ENCODE data around the gene CLCN7. TPM values are rescaled to one million over a fixed set of nuclear protein-coding genes. Genes with fewer than 3 reads are reported as not detected.
A peak's percentile ranks its signal among the peaks of the same experiment; 100 is the strongest.

The CLCN7 gene
- total and polyA plus RNA-seq, 8 donors: 31.0 to 91.2 (median 36.2) TPM

GRCh38 chr16:1427473-1428461 is 47.1 kb downstream of the CLCN7 start:
- H3K4me1 ChIP-seq: no peaks in the 10 kb centered on the region
- 83 to 87% methylated on average over 49 to 53 of the region's 53 CpGs for WGBS, 2 donors
- no peak for FAIRE-seq
- H3K27ac ChIP-seq: no peak overlapping the region
- no peaks in the 10 kb centered on the region for H3K36me3 ChIP-seq
- no peaks in the 10 kb centered on the region for H3K9me3 ChIP-seq
- intact Hi-C loops (cut with DNase I): no loop called here
- peak in 2 of 6 donors; percentile 52 to 61 for DNase-seq
- no peak for TF ChIP-seq CTCF (IDR thresholded peaks at IDR 0.05)
- no peak overlapping the region for H3K4me3 ChIP-seq
- ATAC-seq: no peak
- H3K27me3 ChIP-seq: no peaks in the 10 kb centered on the region

DNA sequence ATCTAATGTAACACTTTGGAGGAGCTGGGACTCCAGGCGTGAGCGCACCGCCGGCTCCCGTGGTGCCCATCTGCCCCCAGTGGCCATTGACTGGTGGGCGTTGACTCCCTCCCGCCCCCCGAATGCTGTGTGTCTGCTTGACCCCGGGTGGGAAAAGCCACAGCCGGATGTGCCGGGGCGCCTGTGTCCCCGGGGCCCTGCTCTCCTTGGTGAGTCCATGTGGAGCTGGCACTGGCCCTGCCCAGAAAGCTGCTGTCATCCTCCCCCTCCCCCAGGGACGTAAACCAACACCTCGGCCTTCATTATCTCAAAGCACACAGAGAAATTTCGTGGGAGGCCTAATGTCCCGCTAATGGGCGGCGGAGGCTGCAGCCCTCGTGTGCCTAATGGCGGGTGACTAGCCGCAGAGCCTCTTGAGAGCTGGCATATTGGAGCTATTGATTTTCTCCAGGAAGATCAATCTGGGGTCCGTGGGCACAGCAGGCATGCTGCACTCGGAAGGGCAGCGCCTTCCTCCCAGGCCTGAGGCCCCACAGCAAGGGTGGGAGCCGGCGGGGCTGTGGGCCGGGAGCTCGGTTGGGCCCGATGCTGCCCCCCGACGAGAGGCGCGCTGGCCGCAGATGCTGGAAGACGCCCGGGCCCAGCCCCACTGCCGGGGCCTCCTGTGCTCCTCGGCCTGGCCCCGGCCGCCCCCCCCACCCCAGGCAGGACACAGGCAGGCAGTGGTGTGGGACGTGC is 47.9 kb downstream of the CLCN7 start:
- WGBS, 2 donors: 60 to 63% methylated on average over 42 of the region's 42 CpGs
- Histone ChIP-seq H3K4me3 (no peak overlapping the region), H3K9me3 (no peaks in the 10 kb centered on the region), H3K4me1 (no peaks in the 10 kb centered on the region), H3K36me3 (no peaks in the 10 kb centered on the region), H3K27me3 (no peaks in the 10 kb centered on the region), H3K27ac (no peak overlapping the region)
- TF ChIP-seq CTCF (IDR thresholded peaks at IDR 0.05): no peak
- FAIRE-seq (no peak), DNase-seq (peak in 1 of 6 donors; percentile 62), ATAC-seq (no peak)
- intact Hi-C loops (cut with DNase I): no loop called here

GRCh38 chr16:1425616-1426370 is 49.0 kb downstream of the CLCN7 start:
- no peak overlapping the region for H3K27ac ChIP-seq
- no peaks in the 10 kb centered on the region for H3K36me3 ChIP-seq
- FAIRE-seq (no peak), DNase-seq (peak in 2 of 6 donors; percentile 24 to 61), ATAC-seq (no peak)
- no peak overlapping the region for H3K4me3 ChIP-seq
- H3K27me3 ChIP-seq: no peaks in the 10 kb centered on the region
- no peaks in the 10 kb centered on the region for H3K9me3 ChIP-seq
- intact Hi-C loops (cut with DNase I): no loop called here
- no peaks in the 10 kb centered on the region for H3K4me1 ChIP-seq
- 81 to 84% methylated on average over 16 of the region's 16 CpGs for WGBS, 2 donors
- TF ChIP-seq CTCF (IDR thresholded peaks at IDR 0.05): no peak

GRCh38 chr16:1424028-1424427 is 50.8 kb downstream of the CLCN7 start:
- FAIRE-seq: no peak
- no peaks in the 10 kb centered on the region for H3K36me3 ChIP-seq
- no peak overlapping the region for H3K4me3 ChIP-seq
- 91% methylated on average over 12 of the region's 12 CpGs for WGBS, 2 donors
- no peak overlapping the region for H3K27ac ChIP-seq
- DNase-seq: peak in 1 of 6 donors; percentile 37
- ATAC-seq: no peak
- no peak for TF ChIP-seq CTCF (IDR thresholded peaks at IDR 0.05)
- intact Hi-C loops (cut with DNase I): no loop called here
- no peaks in the 10 kb centered on the region for H3K27me3 ChIP-seq
- peaks cover 0 to 10% (median 10%) of the 10 kb centered on the region in 3 donors for H3K4me1 ChIP-seq
- H3K9me3 ChIP-seq: no peaks in the 10 kb centered on the region
